Activated T-cell treated with anti-CD3 and anti-CD28 coated beads, Interleukin-2, amount 50 U/mL, for 4 hours (primary cell): ENCODE results near the gene TNFSF11. TPM values are rescaled to one million over a fixed set of nuclear protein-coding genes. Genes with fewer than 3 reads are reported as not detected.
"Not testable (repeated sequence)": the region's sequence is repeated elsewhere in the genome, so short reads cannot be mapped to it uniquely, and the experiment has no call there.

Experiments
- ATAC-seq, 2 donors: fragments of 200-7000 bp; cut with Tn5 transposase; one replicate each; pipeline ENCODE4 v1.10.0; 2021
- DNase-seq: peaks from one replicate; pipeline ENCODE4 v3.0.0-alpha.2; 2020
- H3K27me3 Mint-ChIP-seq: one replicate; pipeline ENCODE4 v1.8.0; 2021; ENCODE audit warnings: low read depth, mixed read lengths
- H3K36me3 Mint-ChIP-seq: one replicate; pipeline ENCODE4 v1.8.0; 2022; ENCODE audit warnings: mixed read lengths; ENCODE audit not compliant: insufficient read depth
- H3K4me1 Mint-ChIP-seq: one replicate; pipeline ENCODE4 v1.8.0; 2021; ENCODE audit warnings: low read depth, mixed read lengths
- H3K4me3 Mint-ChIP-seq: one replicate; pipeline ENCODE4 v1.8.0; 2021; ENCODE audit warnings: mild to moderate bottlenecking, moderate library complexity, mixed read lengths
- H3K9me3 Mint-ChIP-seq: one replicate; pipeline ENCODE4 v1.8.0; 2021; ENCODE audit warnings: mixed read lengths
- total RNA-seq, 3 donors: library from RNA; stranded (reverse); gene quantifications; one replicate each; pipeline ENCODE4 v1.2.1, GENCODE V29; 2021

TNFSF11 gene
- total RNA-seq, 3 donors from 2014 or later = 5.7 to 26.4 (median 8.5) TPM

- DNase-seq (no peak), ATAC-seq (no peak)
- H3K36me3 Mint-ChIP-seq = no peaks in the 10 kb centered on the region
- H3K9me3 Mint-ChIP-seq = no peaks in the 10 kb centered on the region
- H3K4me3 Mint-ChIP-seq = no peak overlapping the region
- peaks cover 2% of the 10 kb centered on the region for H3K27me3 Mint-ChIP-seq
- peaks cover 14% of the 10 kb centered on the region for H3K4me1 Mint-ChIP-seq
These were observed 25.0 kb upstream of the TNFSF11 start for GRCh38 chr13:42548731-42549551.

- Mint-ChIP-seq H3K4me1 (peaks cover 14% of the 10 kb centered on the region), H3K27me3 (peaks cover 2% of the 10 kb centered on the region), H3K36me3 (no peaks in the 10 kb centered on the region), H3K9me3 (no peaks in the 10 kb centered on the region), H3K4me3 (no peak overlapping the region)
- ATAC-seq = no peak
- DNase-seq = no peak
These were observed 24.4 kb upstream of the TNFSF11 start for GRCh38 chr13:42549552-42549936.

GRCh38 chr13:42551611-42552010 is 22.3 kb upstream of the TNFSF11 start:
- peaks cover 2% of the 10 kb centered on the region for H3K27me3 Mint-ChIP-seq
- H3K4me1 Mint-ChIP-seq = peaks cover 14% of the 10 kb centered on the region
- DNase-seq = no peak
- H3K36me3 Mint-ChIP-seq = no peaks in the 10 kb centered on the region
- no peak for ATAC-seq
- H3K9me3 Mint-ChIP-seq = no peaks in the 10 kb centered on the region
- no peak overlapping the region for H3K4me3 Mint-ChIP-seq

- DNase-seq (no peak), ATAC-seq (no peak)
- Mint-ChIP-seq H3K36me3 (no peaks in the 10 kb centered on the region), H3K27me3 (peaks cover 2% of the 10 kb centered on the region), H3K4me3 (no peak overlapping the region), H3K9me3 (no peaks in the 10 kb centered on the region), H3K4me1 (peaks cover 9% of the 10 kb centered on the region)
These were observed 20.6 kb upstream of the TNFSF11 start for GRCh38 chr13:42553098-42554046.

GRCh38 chr13:42559057-42559456 is 14.9 kb upstream of the TNFSF11 start:
- Mint-ChIP-seq H3K4me1 (peaks cover 7% of the 10 kb centered on the region), H3K36me3 (no peaks in the 10 kb centered on the region), H3K9me3 (no peaks in the 10 kb centered on the region), H3K4me3 (no peak overlapping the region), H3K27me3 (no peaks in the 10 kb centered on the region)
- ATAC-seq (no peak), DNase-seq (no peak)

GRCh38 chr13:42559573-42560218 is 14.3 kb upstream of the TNFSF11 start:
- not testable (repeated sequence) for H3K4me1 Mint-ChIP-seq, DNase-seq, H3K27me3 Mint-ChIP-seq, H3K4me3 Mint-ChIP-seq, ATAC-seq, H3K36me3 Mint-ChIP-seq, H3K9me3 Mint-ChIP-seq

GRCh38 chr13:42560320-42560719 is 13.6 kb upstream of the TNFSF11 start:
- not testable (repeated sequence) for H3K27me3 Mint-ChIP-seq, H3K4me1 Mint-ChIP-seq, DNase-seq, H3K36me3 Mint-ChIP-seq, H3K4me3 Mint-ChIP-seq, ATAC-seq, H3K9me3 Mint-ChIP-seq

- ATAC-seq = peak; percentile 80 to 86
These were observed 12.0 kb upstream of the TNFSF11 start for GRCh38 chr13:42561752-42562467.

GRCh38 chr13:42567906-42568305 is 6.0 kb upstream of the TNFSF11 start:
- ATAC-seq (no peak), DNase-seq (no peak)
- H3K9me3 Mint-ChIP-seq = no peaks in the 10 kb centered on the region
- H3K27me3 Mint-ChIP-seq = no peaks in the 10 kb centered on the region
- no peaks in the 10 kb centered on the region for H3K36me3 Mint-ChIP-seq
- H3K4me1 Mint-ChIP-seq = no peaks in the 10 kb centered on the region
- H3K4me3 Mint-ChIP-seq = no peak overlapping the region

More at GRCh38 chr13:42561752-42562467, 12.0 kb upstream of the TNFSF11 start:
- no peak for DNase-seq
- Mint-ChIP-seq H3K36me3 (no peaks in the 10 kb centered on the region), H3K4me1 (peaks cover 7% of the 10 kb centered on the region), H3K9me3 (no peaks in the 10 kb centered on the region), H3K4me3 (no peak overlapping the region), H3K27me3 (no peaks in the 10 kb centered on the region)

- H3K4me3 Mint-ChIP-seq = no peak overlapping the region
- peaks cover 6% of the 10 kb centered on the region for H3K27me3 Mint-ChIP-seq
- H3K36me3 Mint-ChIP-seq = no peaks in the 10 kb centered on the region
- no peaks in the 10 kb centered on the region for H3K9me3 Mint-ChIP-seq
- H3K4me1 Mint-ChIP-seq = peaks cover 10% of the 10 kb centered on the region
- ATAC-seq (no peak), DNase-seq (no peak)
These were observed 4.2 kb upstream of the TNFSF11 start for GRCh38 chr13:42569576-42570344.

- DNase-seq (no peak), ATAC-seq (no peak)
- Mint-ChIP-seq H3K4me3 (no peak overlapping the region), H3K4me1 (peaks cover 27% of the 10 kb centered on the region), H3K9me3 (no peaks in the 10 kb centered on the region), H3K27me3 (peaks cover 14% of the 10 kb centered on the region), H3K36me3 (no peaks in the 10 kb centered on the region)
These were observed 2.1 kb upstream of the TNFSF11 start for GRCh38 chr13:42571895-42572294.

GRCh38 chr13:42574435-42575311 is 721 bp downstream of the TNFSF11 start:
- Mint-ChIP-seq H3K27me3 (peaks cover 23% of the 10 kb centered on the region), H3K4me1 (peaks cover 28% of the 10 kb centered on the region), H3K9me3 (no peaks in the 10 kb centered on the region), H3K36me3 (no peaks in the 10 kb centered on the region), H3K4me3 (peak overlapping the region; percentile 81)
- DNase-seq (peak; percentile 66), ATAC-seq (peak; percentile 77 to 78)
